Subcutaneous adipose tissue (tissue), 4 donors: Measurements from ENCODE around the gene TPRKB. TPM values are rescaled to one million over a fixed set of nuclear protein-coding genes. Genes with fewer than 3 reads are reported as not detected.

Experiments
- total RNA-seq, 4 donors: library from RNA; depleted of rRNA; stranded (reverse); fragments of >200 nt; gene quantifications; one replicate each; pipeline ENCODE4 v1.1.0, GENCODE V29; 2016
- TF ChIP-seq, protein P1 (sequence below): fragments of 450-650 bp; IDR thresholded peaks from one replicate; pipeline ENCODE4 v1.5.1; 2016; ENCODE audit warnings: low read depth, mild to moderate bottlenecking, control low read depth, antibody characterized with exemption, moderate library complexity

TPRKB gene
- total RNA-seq, 4 donors from 2014 or later: 21.6 to 51.5 (median 28.1) TPM

DNA sequence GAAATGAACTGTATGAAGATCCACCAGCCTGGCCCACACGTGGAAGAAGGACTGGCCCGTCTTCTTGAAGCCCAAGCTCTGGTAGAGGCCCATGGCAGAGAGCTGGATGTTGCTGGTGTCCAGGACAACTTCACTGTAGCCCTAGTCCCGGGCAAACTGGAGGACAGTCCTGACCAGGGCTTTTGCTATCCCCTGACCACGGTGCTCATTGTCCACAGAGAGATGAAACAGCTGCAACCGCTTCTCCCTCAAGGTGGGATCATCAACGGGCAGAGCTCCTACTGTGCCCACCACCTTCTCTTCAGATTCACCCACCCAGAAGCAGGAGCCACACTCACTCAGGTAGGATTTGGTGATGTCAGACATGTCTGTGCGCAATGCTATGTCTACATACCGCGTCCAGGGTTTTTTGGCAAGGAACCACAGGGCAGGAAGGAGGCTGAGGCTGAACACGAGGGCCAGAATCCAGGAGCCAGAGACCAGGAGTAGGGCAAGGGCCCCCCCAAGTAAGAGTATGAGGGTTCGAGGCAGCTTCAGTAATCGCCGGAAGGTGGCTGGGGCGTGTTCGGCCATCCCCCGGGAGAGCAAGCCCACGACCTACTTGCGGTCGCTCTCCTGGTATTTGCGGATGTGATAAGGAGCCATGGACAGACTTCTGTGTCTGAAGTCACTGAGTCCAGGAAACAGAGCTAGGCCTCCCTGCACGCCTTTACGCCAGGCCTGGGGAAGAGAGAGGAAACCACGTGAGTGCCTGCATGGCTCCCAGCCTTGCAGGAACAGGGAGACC, 36.3 kb downstream of the TPRKB start:
- TF ChIP-seq, protein P1, sequence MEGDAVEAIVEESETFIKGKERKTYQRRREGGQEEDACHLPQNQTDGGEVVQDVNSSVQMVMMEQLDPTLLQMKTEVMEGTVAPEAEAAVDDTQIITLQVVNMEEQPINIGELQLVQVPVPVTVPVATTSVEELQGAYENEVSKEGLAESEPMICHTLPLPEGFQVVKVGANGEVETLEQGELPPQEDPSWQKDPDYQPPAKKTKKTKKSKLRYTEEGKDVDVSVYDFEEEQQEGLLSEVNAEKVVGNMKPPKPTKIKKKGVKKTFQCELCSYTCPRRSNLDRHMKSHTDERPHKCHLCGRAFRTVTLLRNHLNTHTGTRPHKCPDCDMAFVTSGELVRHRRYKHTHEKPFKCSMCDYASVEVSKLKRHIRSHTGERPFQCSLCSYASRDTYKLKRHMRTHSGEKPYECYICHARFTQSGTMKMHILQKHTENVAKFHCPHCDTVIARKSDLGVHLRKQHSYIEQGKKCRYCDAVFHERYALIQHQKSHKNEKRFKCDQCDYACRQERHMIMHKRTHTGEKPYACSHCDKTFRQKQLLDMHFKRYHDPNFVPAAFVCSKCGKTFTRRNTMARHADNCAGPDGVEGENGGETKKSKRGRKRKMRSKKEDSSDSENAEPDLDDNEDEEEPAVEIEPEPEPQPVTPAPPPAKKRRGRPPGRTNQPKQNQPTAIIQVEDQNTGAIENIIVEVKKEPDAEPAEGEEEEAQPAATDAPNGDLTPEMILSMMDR: no peak

DNA sequence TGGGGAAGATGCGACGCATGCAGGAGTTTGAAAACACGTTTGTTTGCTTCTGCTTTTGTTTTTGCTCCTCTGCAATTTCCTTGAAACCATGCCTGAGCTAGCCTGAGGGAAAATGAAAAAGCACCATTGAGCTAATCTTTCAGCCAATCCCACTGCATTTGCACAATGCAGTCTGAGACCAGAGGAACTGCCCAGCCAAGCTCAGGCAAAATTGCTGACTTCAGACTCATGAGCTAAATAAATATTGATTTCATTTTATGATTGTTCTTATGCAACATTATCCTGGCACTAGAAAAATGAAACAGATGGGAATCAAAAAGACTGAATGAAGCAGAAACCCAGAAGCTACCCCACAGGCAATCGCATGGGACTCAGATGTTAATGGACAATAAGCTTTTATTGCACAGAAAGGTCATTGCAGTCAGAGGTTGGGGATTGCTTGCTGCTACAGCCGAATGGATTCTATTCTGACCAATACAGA, 37.0 kb downstream of the TPRKB start:
- TF ChIP-seq, protein P1: no peak

DNA sequence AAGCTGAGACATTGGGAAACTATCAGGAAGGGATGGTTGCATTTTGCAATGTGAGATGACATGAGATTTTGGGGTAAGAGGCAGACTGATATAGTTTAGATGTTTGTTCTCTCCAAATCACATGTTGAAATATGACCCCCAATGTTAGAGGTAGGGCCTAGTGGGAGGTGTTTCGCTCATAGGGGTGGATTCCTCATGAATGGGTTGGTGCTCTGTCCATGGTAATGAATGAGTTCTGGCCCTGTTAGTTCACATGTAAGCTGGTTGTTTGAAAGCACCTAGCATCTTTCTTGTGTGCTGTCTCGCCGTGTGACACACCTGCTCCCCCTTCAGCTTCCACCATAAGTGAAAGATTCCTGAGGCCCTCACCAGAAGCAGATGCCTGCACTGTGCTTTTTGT, 37.7 kb downstream of the TPRKB start:
- TF ChIP-seq, protein P1: no peak

DNA sequence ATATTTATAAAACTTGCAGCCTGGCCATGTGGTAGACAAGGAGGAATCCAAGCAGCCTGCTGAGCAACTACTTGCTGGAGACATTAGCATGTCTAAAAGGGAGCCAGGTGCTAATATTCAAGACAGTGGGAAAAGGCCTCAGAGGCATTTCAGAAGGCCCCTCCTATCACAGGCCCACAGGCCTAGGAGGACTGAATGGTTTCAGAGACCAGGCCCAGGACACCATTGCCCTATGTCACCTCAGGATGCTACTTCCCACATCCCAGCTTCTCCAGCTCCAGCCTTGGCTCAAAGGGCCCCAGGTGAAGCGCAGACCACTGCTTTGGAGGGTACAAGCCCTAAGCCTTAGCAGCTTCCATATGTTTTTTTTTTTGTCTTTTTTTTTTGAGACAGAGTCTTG, 39.0 kb downstream of the TPRKB start:
- TF ChIP-seq, protein P1: no peak

DNA sequence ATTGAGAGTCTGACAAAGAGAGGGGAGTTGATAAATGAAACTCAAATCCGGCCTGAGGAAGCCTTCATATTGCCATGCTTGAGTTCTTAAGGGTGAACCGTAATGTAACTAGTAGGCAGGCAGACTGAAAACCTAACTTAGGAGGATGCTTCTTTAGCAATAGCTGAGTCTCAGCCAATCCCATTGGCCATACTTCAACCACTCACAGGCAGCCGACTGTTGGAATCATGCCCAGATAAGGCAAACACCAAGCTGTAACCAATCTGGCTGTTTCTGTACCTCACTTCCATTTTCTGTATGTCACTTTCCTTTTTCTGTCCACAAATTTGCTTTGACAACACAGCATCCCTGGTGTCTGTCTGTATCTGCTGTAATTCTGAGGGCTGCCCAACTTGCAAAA, 39.5 kb downstream of the TPRKB start:
- TF ChIP-seq, protein P1: no peak

DNA sequence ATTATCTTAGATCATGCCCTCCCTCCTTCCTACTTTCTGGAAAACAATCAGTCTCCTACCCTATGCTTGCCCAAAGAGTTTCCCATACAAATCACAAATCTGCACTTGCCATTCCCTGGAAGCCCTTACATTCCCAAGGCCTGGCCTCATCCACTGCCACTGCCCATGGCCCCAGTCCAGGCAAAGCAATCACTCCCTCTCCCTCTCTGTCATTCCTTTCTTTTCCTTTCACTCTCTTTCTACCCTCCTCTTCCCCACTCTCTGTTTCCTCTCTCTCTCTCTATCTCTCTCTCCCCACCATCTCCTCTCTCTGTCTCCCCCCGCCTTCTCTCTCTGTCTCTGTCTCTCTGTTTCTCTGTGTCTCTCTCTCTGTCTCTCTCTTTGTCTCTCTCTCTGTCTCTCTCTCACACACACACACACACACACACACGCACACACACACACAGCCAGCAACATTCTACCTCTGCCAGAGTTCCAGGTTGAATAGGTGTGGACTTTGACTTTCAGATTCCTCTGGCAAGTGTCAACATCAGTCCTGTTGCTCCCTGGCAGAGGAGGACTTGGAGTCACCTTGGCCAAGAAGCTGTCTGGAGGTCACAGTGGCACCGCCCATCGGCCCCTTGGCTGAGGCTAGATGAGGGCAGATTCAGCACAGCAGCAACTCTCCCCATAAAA, 51.2 kb downstream of the TPRKB start:
- TF ChIP-seq, protein P1: no peak

Other genes with a start within 250 kb of the TPRKB start
- not detected for gene NAT8, start 94.9 kb downstream of the TPRKB start, total RNA-seq
- 10 to 100 TPM; 23.7 to 40.1 (median 31.6) TPM for gene DUSP11, start 42.8 kb upstream of the TPRKB start, total RNA-seq
- not detected for gene C2orf78, start 46.8 kb upstream of the TPRKB start, total RNA-seq
- 10 to 100 TPM; 26.2 to 36.2 (median 32.3) TPM for gene STAMBP, start 91.6 kb upstream of the TPRKB start, total RNA-seq
- 1 to 10 TPM in 3 of 4 donors, under 1 TPM in 1; 0.51 to 8.5 (median 3.1) TPM for gene ACTG2, start 155.7 kb upstream of the TPRKB start, total RNA-seq
- 10 to 100 TPM; 34.8 to 54.0 (median 45.8) TPM for gene DGUOK, start 189.5 kb upstream of the TPRKB start, total RNA-seq
- 10 to 100 TPM in 1 of 4 donors, 1 to 10 TPM in 3; 5.8 to 11.4 (median 7.8) TPM for gene TET3, start 247.6 kb upstream of the TPRKB start, total RNA-seq